GM23338 (cell line): Measurements from ENCODE around the gene SLC17A7.

Source experiments
- CREB1 ChIP-seq: fragments of 250-450 bp; sonication (Bioruptor Pico); IDR thresholded peaks from 2 replicates; pipeline ENCODE4 v1.5.0; 2020; ENCODE audit warnings: low read depth, mild to moderate bottlenecking, moderate library complexity
- EZH2 ChIP-seq: fragments of 200-600 bp; sonication (generic); IDR thresholded peaks from one replicate; pipeline ENCODE4 v1.8.0; 2017; ENCODE audit warnings: antibody characterized with exemption, mild to moderate bottlenecking, low read depth; ENCODE audit not compliant: unreplicated experiment
- EZH2phosphoT487 ChIP-seq: fragments of 200-600 bp; sonication (generic); IDR thresholded peaks from one replicate; pipeline ENCODE4 v1.8.1; 2018; ENCODE audit warnings: antibody characterized with exemption; ENCODE audit not compliant: unreplicated experiment
- JUNB ChIP-seq: IDR thresholded peaks from one replicate; pipeline ENCODE4 v1.6.1; 2016; ENCODE audit warnings: antibody characterized with exemption; ENCODE audit not compliant: unreplicated experiment
- POLR2AphosphoS5 ChIP-seq: IDR thresholded peaks from 2 replicates; pipeline ENCODE4 v1.6.1; 2016; ENCODE audit warnings: antibody characterized with exemption, low read depth
- STAT1 ChIP-seq: IDR thresholded peaks from one replicate; pipeline ENCODE4 v1.6.1; 2016; ENCODE audit warnings: antibody characterized with exemption; ENCODE audit not compliant: unreplicated experiment
- ZNF114 ChIP-seq: fragments of 250-450 bp; sonication (Bioruptor Pico); IDR thresholded peaks from 2 replicates; pipeline ENCODE4 v1.5.0; 2020; ENCODE audit warnings: mild to moderate bottlenecking, moderate library complexity
- TF ChIP-seq, protein P1 (sequence below), 2 experiments: fragments of 200-600 bp in 1 of 2; sonication (generic) in 1 of 2; conservative IDR thresholded peaks; 2 replicates each; pipeline versions ENCODE4 v1.5.1 to v1.6.1; 2016 to 2017; ENCODE audit warnings: antibody characterized with exemption in 2 of 2, low read depth in 2 of 2, mild to moderate bottlenecking in 2 of 2, moderate library complexity in 1 of 2
- TF ChIP-seq, protein P2 (sequence below): IDR thresholded peaks from one replicate; pipeline ENCODE4 v1.6.1; 2018; ENCODE audit warnings: antibody characterized with exemption; ENCODE audit not compliant: unreplicated experiment
- TF ChIP-seq, protein P3 (sequence below): IDR thresholded peaks from 2 replicates; pipeline ENCODE4 v1.6.1; 2016; ENCODE audit warnings: antibody characterized with exemption

DNA sequence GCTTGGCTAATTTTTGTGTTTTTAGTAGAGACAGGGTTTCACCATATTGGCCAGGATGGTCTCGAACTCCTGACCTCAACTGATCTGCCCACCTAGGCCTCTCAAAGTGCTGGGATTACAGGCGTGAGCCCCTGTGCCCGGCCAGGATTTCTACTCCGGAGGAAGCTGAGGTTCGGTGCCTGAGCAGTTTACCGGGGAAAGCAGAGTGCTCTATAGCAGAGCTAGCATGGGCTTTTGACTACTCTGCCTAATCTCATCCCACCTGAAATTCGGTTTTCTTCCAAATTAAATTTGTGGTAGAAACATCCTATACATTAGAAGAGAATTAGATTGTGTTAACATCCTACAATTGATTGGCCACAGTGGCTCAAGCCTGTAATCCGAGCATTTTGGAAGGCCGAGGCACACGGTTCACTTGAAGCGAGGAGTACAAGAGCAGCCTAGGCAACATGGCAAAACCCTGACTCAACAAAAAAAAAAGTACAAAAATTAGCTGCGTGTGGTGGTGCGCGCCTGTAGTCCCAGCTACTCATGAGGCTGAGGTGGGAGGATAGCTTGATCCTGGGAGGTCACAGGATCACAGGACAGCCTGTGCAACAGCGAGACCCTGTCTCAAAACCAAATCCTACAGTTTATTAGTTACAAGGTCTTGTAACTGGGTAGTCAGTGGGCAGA lies 47.7 kb upstream of the SLC17A7 start:
- TF ChIP-seq, protein P1, sequence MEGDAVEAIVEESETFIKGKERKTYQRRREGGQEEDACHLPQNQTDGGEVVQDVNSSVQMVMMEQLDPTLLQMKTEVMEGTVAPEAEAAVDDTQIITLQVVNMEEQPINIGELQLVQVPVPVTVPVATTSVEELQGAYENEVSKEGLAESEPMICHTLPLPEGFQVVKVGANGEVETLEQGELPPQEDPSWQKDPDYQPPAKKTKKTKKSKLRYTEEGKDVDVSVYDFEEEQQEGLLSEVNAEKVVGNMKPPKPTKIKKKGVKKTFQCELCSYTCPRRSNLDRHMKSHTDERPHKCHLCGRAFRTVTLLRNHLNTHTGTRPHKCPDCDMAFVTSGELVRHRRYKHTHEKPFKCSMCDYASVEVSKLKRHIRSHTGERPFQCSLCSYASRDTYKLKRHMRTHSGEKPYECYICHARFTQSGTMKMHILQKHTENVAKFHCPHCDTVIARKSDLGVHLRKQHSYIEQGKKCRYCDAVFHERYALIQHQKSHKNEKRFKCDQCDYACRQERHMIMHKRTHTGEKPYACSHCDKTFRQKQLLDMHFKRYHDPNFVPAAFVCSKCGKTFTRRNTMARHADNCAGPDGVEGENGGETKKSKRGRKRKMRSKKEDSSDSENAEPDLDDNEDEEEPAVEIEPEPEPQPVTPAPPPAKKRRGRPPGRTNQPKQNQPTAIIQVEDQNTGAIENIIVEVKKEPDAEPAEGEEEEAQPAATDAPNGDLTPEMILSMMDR (conservative IDR thresholded peaks at IDR 0.05; ENCODE audit: low read depth in 2 of 2): no peak
- TF ChIP-seq POLR2AphosphoS5 (peak; percentile 19; the same call in 1 of the 2 replicates), JUNB (no peak), EZH2 (no peak), EZH2phosphoT487 (no peak), STAT1 (no peak), CREB1 (CRISPR knock-in tag) (no peak), ZNF114 (CRISPR knock-in tag) (no peak)
- TF ChIP-seq, protein P2, sequence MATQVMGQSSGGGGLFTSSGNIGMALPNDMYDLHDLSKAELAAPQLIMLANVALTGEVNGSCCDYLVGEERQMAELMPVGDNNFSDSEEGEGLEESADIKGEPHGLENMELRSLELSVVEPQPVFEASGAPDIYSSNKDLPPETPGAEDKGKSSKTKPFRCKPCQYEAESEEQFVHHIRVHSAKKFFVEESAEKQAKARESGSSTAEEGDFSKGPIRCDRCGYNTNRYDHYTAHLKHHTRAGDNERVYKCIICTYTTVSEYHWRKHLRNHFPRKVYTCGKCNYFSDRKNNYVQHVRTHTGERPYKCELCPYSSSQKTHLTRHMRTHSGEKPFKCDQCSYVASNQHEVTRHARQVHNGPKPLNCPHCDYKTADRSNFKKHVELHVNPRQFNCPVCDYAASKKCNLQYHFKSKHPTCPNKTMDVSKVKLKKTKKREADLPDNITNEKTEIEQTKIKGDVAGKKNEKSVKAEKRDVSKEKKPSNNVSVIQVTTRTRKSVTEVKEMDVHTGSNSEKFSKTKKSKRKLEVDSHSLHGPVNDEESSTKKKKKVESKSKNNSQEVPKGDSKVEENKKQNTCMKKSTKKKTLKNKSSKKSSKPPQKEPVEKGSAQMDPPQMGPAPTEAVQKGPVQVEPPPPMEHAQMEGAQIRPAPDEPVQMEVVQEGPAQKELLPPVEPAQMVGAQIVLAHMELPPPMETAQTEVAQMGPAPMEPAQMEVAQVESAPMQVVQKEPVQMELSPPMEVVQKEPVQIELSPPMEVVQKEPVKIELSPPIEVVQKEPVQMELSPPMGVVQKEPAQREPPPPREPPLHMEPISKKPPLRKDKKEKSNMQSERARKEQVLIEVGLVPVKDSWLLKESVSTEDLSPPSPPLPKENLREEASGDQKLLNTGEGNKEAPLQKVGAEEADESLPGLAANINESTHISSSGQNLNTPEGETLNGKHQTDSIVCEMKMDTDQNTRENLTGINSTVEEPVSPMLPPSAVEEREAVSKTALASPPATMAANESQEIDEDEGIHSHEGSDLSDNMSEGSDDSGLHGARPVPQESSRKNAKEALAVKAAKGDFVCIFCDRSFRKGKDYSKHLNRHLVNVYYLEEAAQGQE: no peak
- TF ChIP-seq, protein P3, sequence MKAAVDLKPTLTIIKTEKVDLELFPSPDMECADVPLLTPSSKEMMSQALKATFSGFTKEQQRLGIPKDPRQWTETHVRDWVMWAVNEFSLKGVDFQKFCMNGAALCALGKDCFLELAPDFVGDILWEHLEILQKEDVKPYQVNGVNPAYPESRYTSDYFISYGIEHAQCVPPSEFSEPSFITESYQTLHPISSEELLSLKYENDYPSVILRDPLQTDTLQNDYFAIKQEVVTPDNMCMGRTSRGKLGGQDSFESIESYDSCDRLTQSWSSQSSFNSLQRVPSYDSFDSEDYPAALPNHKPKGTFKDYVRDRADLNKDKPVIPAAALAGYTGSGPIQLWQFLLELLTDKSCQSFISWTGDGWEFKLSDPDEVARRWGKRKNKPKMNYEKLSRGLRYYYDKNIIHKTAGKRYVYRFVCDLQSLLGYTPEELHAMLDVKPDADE: no peak
